LHCN-M2 (cell line): ENCODE results near the gene SERPINB1. TPM values are rescaled to one million over a fixed set of nuclear protein-coding genes. Genes with fewer than 3 reads are reported as not detected.
A peak's percentile ranks its signal among the peaks of the same experiment; 100 is the strongest.
"Not testable (repeated sequence)": the region's sequence is repeated elsewhere in the genome, so short reads cannot be mapped to it uniquely, and the experiment has no call there.

Source experiments
- DNase-seq: peaks from one replicate; pipeline ENCODE4 v3.0.0-alpha.2; 2012; ENCODE audit warnings: low read depth
- total RNA-seq: library from RNA; depleted of rRNA; stranded (reverse); fragments of >200 nt; gene quantifications from 2 replicates; pipeline ENCODE4 v1.2.3, GENCODE V29; 2014

The SERPINB1 gene
- total RNA-seq, 1 experiment from 2014 or later = 18.9 TPM

DNA sequence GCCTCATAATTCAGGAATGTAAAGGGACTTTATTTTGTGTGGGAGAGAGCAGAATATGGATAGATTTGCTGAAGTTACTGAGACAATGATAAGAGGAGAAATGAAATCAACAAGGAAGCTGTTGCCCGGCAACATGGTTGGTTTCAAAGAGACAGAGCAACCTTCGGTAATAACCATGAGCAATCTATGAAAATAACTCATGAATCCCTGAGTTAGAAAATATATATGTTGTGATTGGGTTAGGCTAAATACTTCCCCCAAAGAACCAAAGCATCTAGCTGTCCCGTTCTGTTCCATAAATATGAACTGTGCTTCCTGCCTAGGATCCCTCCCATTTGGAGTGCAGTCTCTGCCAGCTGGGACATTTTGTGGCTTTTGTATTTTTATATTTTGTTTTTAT lies 23.1 kb downstream of the SERPINB1 start:
- peak; percentile 47 for DNase-seq

DNA sequence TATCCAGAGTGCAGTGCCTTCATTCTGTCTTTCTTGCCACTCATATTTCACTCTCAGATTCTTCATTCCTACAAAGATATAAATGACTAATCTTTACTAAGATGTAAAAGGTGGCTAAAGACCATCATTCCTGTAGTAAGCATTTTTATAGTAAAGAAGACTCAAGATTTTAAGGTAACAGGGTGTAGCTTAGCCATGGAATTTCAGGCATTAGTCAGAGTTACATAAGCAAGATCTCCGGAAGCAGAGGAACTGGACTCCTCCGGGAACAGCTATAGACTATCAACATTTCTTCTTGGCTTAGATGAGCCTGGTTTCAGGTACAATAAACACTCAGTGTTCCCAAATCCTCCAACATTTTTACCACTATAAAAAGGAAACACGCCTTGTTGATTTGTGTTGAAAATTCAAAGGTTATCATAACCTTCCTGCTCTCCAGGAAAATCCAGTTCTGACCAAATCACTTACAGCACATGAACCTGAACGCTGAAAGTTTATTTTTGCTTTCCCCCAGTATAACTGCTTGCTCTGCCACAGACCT lies 23.7 kb downstream of the SERPINB1 start:
- DNase-seq = no peak

DNA sequence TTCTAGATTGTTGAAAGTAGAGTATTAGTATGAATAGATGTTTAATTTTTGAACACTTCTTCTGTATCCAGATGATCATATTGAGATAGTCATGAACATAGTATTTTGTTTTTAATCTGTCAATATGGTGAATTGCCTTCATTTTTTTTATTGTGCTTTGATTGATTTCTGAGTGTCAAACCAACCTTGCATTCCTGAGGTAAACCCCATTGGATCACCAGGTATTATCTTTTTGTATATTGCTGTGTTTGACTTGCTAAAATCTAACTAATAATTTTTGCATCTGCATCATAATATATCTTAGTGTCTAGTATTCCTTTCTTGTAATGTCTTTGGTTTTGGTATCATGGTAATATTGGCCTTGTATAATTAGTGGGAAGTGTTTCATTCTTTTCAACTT lies 25.5 kb downstream of the SERPINB1 start:
- no peak for DNase-seq

DNA sequence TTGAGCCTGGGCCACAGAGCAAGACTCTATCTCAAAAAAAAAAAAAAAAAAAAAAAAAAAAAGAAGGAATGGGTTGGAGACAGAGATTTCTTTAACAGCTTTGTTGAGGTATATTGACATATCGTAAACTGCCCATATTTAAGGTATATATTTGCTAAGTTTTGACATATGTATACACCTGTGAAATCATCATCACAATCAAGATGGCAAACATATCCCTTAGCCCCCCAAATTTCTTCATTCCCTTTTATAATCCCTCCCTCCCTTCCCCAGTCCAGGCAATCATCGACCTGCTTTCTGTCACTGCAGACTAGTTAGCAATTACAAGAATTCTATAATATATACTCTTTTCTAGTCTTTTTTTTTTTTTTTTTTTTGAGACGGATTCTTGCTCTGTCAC lies 29.0 kb downstream of the SERPINB1 start:
- no peak for DNase-seq

DNA sequence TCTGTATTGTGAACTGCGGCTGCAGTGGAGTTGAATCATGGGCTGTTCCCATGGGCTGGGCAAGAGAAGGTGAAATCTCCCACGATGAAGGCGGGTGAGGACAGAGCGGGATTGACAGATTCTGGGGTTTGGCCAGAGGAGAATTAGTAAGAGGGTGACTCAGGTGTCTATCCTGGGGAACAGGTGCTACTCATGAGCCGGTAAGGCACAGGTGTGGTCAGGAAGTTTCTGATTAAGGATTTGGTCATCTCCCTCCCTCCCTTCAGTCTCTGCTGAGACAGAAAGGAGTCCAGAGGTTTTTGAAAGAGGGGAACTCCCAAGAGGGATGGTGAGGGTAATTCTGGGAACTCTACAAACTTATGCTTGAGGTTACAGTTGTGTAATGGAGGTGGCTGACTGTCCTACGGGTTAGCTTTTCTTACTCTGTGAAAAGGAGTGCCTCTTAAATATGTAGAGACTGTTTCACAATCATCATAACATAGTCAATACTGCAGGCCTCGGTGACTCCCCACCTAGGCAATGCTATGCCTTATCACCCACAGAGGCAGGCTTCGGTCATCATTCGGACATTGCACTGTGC lies 31.5 kb downstream of the SERPINB1 start:
- DNase-seq = peak; percentile 44

DNA sequence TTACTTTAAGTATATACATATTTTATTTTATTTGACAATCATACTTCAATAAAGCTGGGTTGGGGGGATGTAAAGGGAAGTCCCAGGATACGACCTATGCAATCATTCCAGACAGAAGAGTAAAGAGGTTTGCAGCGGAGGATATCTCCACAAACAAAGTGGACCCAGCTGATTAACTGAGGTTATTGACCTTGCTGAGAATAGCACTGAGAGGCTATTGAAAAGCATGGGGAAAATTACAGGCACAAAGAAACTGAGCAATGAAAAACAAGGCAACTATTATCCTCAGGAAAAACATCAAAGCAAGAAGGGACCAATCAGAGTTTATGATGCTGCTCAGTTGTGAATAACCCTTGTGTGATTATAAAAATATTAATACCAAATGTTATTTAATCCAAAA lies 32.6 kb downstream of the SERPINB1 start:
- DNase-seq = no peak

DNA sequence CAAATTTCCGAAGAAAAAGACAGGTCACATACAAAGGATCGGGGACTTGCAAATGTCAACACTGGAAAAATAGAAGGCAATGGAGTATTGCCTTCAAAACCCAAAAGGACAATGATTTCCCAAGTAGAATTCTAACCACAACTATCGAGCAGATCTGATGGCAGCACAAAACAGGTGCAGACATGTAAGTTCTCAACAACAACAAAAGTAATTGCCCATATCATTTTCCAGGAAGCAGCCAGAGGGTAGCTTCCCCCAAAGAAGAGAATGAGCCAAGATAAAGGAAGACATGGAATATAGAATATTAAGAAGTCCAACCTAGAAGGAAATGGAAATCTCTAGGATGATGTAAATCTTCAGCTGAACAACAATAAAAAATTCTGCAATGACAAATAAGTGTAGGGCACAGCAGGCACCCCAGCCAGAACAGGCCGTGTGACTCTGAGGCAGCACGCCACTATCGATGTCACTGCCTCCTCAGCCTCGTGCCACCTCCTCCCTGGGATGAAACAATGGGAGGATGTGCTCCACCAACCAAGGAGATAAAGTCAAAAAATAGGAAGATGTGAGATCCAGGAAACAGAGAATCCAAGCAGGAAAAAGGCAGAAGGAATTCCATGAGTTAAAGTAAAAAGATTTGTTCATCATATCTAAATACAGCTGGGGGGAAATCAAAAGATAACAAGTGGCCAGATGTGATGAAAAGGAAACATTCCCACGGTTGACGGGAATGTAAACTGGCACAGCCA lies 34.1 kb downstream of the SERPINB1 start:
- no peak for DNase-seq

DNA sequence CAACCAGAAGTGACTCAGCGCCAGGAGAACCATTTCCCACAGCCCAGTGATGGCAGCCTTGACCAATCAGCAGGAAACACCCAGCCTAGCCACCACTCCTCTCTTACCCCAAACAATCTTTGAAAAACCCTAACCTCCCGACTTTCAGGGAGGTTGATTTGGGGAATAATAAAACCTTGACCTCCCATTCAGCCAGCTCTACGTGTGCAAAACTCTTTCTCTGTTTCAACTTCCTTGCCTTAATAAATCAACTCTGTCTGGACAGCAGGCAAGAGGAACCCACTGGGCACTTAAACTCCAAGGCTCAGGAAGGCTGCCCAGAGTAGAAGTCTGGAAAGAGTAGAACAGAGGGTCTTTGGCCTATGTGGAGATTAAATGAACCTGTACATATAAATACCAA lies 35.0 kb downstream of the SERPINB1 start:
- no peak for DNase-seq

DNA sequence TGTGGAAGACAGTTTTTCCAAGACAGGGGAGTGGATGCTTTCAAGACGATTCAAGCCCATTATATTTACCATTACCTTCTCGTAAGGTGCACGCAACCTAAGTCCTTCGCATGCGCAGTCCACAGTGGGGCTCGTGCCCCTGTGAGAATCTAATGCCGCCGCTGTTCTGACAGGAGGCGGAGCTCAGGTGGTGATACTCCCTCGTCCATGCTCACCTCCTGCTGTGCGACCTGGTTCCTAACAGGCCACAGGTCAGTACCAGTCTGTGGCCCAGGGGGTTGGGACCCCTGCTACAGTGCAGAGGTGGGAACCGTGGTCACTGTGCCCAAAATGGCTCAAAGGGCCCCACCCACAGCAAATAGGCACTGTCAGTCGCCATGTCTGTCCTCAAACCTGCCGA lies 36.6 kb downstream of the SERPINB1 start:
- no peak for DNase-seq

DNA sequence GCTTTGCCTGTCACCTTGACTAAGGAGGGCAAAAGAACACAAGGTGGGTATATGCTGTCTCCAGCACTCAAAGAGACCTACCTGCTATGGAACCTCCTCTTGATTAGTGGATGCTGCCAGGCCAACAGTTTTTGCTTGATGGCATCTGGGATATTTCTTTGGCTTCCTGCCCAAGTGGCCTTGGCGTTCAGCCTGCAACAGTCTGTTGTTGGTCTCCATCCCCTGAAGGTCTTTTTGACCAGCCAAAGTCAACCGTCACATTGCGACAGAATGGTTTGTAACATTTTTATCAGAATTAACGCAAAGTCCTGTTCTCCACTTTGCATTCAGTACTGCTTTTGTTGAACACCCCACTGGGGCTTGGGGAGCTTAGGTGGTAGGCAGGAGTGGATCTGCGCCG lies 37.1 kb downstream of the SERPINB1 start:
- no peak for DNase-seq

DNA sequence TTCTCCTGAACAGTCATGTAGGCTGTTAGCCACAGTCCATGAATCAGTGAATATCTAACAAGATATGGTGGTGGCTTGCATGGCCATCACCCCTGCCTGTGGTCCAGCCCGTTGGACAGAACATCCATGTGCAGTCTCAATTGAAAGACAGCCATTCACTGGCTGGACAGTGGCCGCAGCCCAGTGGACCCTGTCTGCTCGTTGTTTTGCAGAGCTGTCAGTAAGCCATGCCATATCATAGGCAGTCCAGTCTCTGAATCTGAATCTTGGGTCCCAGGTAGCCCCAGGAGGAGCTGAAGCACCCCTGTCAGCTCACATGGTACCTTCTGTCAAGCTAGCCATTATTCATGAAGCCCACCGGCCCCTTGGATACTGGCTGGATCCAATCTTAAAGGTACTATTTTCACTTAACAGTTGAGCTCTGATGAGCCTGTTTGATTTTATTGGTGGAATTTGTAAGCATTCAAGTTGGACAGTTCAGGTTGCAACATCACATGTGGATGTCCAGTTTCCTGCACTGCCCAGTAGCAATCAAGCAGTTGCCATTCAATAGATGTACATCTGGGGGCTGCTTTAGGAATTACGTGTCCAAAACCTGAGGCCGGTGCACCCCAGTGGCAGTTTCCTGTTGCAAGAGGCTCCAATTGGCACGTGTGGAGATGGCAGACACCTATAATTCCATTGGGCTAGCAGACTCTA lies 37.8 kb downstream of the SERPINB1 start:
- DNase-seq = no peak

DNA sequence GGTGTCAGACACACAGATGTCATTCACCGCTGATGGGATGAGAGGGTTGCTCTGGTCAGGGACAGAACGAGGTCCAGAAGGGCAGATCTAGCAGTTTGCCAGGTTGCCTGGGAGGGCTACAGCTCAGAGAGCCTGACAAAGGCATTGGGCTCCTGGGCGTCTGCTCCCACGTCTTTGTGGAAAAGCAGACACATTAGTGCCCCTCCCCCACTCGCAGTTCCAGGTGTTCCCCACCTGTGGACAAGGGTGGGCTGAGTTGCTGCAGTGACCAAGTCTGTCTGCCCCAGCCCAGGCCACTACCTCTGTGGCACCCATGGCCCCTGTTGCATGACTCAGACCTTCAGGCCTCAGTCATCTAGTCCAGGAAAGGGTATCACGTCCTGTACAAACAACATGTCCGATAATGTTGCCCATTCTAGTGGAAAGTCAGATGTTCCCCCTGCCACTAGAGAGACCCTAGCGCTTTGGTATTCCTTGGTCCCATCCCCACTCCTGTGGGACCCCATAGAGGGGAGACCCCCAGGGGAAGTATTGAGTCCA lies 39.1 kb downstream of the SERPINB1 start:
- no peak for DNase-seq

DNA sequence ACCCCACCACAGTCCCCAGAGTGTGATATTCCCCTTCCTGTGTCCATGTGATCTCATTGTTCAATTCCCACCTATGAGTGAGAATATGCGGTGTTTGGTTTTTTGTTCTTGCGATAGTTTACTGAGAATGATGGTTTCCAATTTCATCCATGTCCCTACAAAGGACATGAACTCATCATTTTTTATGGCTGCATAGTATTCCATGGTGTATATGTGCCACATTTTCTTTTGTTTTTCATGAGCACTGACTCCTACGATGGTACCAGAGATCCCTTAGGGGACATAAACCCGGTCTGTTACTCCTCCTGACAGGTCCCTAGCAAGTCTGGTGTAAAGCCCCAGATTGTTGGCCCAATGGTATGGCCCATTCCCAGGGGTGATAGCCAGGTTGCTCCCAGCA lies 40.0 kb downstream of the SERPINB1 start:
- not testable (repeated sequence) for DNase-seq

DNA sequence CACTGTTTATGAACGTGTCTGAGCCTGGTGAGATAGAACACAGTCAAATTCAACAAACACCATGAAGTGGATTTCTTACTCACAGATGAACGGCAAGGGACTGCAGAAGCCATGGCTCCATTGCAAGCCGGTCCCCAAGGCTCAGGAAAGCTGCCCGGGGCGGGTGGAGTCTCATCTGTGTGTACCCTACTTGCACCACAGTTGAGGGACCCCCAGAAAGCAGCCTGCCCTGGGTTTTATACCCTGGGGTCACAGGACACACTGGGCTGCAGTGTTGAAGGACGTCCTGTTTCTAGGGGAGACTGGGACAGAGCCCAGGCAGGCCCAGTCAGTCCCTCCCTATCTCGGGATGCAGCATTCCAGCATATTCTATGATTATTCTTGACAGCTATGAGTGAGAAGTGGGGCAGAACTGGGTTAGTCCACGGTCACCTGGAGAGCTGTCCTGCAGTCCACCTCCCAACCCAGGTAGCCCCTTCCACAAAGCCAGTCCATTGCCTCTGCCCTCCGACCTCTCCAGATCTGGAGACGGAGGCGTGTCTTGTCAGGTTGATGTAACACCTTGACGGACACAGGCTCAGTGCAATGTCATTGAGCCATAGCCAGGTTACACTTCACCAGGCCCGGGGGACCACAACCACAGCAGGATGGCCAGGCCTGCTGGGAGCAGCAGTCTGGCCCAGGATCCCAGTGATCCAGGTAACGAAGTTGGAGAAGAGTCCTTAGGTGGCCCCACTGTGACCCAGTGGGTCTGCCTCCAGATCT lies 40.9 kb downstream of the SERPINB1 start:
- DNase-seq = no peak

DNA sequence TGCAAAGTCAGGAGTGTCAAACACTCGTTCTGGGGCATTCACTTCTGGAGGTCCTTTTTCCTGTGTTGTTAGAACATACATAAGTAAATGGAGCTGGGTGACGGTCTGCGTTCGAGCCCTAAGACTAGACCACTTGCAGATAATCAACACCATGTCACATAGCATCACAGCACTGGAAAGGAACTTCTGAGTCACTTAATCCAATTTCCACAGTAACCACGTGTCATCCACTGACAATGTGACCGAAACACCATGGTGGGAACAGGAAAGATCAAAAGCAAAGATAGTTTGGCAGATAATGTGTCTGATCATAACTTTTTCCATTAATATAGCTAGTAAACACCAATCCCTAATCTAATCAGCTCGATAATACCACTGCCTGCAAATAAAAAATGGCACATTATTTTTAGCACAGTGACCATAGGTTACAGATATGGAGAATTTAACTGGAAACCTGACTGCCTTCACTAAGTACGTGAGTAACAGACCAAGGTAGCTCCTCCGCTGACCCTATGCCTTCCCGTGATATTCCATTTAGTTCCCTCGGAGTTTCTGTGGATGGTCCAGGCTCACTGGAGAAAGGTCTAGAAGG lies 41.6 kb downstream of the SERPINB1 start:
- DNase-seq = no peak

DNA sequence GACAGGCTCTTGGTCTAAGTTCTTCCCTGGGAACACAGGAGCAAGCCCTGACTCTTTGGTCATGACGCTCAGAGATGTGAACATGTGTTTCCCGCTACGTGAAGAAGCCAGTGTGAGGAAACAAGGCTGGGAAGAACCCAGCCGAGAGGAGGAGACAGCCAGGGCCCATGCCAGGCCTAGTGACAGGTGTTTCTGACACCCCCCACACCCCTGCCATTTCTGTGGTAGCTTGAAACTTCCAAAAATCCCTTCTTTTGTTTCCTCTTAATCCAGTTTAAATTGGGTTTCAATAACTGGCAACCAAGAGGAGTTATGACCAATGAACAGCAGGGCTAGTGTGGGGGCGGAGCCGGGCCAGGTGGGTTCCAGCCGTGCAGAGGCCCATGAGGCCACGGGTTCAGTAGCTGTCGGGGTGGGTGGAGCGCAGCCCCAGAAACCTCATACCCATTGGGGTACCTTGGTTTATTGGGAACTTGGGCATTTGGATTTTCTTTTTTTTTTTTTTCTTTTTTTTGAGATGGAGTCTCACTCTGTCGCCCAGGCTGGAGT lies 43.0 kb downstream of the SERPINB1 start:
- DNase-seq = no peak

DNA sequence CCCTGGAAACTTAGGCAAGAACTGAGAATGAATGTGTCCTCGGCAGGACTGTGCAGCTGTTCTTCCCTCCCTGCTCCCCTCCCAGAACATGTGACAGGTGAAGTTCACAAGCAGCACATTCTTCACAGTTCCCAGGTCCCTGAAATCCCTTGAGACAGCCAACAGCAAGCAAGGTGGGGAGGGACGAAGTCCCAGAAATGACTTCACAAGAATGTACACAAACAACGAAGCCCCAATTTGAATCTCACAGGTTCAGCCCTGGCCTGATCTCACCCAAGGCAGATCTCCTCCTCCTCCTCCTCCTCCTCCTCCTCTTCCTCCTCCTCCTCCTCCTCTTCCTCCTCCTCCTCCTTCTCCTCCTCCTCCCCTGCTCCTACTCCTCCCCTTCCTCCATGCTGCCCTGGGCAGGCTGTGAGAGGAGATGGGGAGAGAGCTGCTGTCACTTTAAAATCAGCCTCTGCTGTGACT lies 44.1 kb downstream of the SERPINB1 start:
- peak; percentile 53 for DNase-seq

DNA sequence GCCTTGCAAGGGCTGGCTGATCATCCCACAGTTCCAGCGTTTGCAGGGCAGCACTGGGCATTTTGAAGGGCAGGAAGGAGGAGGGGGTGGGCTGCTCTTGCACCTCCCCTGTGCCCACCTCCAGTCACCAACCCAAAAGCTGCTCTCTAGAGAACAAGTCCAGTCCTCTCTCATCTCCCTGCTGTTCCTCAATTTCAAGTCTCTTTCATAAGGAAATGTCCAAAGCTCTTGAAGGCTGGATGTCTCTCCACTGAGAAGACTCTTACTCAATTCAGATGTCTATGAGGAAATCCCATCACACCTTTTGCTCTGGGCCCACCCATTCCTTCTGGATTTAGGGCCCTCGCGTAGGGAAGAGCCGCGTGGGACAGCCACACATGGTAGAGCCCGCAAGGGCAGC lies 44.8 kb downstream of the SERPINB1 start:
- DNase-seq = no peak

DNA sequence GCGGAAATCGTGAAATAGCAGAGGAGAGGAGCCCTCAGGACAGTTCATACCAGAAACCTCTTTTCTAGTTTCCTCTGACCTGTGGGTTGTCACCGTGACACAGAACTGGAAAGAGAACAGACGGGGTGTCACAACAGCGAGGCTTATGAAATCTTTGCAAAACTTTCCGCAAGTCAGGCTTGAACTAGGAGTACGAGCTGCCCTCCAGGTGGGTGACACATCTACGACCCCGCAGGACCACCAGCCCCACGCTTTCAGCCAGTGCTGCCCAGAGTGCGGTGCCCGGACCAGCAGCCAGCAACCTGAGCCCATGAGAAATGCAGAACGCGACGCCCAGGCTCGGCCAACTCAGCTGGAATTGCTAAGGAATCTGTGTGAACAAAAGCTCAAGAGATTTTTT lies 45.7 kb downstream of the SERPINB1 start:
- DNase-seq = no peak

DNA sequence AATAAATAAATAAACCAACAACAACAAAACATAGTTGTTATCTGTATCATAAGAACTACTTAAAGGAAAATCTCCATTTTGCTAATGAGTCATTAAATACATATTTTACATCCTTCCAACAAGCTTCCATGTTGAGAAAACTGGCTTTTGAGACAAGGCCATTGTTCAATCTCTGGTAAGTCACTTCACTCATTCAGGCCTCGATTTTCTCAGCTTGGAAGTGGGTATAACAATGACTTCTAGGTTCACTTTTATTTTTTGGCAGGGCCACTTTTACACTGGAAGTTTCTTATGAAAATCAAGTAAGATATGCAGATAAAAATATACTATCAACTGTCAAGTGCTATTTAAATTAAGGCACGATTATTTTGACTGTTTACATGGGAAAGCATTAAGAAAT lies 46.5 kb downstream of the SERPINB1 start:
- no peak for DNase-seq
